ENCODE results near the gene SHH.

GRCh38 chr7:155755026-155755425, 57.2 kb downstream of the SHH start:
- TF ChIP-seq ARNTL (CRISPR knock-in tag; IDR thresholded peaks at IDR 0.05; ENCODE audit: borderline replicate concordance, low read depth) (no peak), ESRRG (CRISPR knock-in tag; IDR thresholded peaks at IDR 0.05) (no peak)

Data from SK-N-SH treated with all-trans-retinoic acid at 6 μM for 48 hours (cell line).